ENCODE measurements around the gene ANP32D. TPM values are rescaled to one million over a fixed set of nuclear protein-coding genes. Genes with fewer than 3 reads are reported as not detected.
"Not testable (repeated sequence)": the region's sequence is repeated elsewhere in the genome, so short reads cannot be mapped to it uniquely, and the experiment has no call there.

The ANP32D gene
- total RNA-seq, 1 donor from 2014 or later: not detected

DNA sequence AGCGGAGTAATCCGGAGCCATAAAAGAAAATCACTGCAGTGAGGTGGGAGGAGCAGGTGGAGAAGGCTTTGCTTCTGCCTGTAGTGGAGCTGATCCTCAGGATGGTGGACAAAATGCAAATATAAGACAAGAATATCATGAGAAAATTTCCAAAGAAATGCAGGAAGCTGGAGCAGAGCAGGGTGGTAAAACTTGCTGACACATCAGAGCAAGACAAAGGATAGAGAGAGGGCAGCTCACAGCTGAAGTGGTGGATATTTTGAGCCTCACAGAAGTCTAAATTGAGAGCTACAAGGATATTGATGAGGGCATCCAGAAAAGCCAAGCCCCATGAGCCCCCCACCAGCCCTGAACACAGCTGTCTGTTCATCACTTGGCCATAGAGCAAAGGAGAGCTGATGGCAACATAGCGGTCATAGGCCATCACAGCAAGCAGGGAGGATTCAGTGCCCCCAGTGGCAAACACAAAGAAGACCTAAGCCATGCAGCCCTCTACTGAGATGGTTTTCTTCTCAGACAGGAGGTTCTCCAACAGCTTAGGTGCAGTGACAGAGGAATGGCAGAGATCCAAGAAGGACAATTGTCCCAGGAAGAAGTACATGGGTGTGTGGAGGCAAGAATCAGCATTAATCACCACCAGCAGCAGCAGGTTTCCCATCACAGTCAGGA lies 30.0 kb upstream of the ANP32D start:
- peaks cover 13% of the 10 kb centered on the region for H3K4me1 Mint-ChIP-seq (ENCODE audit: low read depth, unreplicated experiment)
- no peak overlapping the region for H3K4me3 Mint-ChIP-seq (ENCODE audit: unreplicated experiment)
- no peak for DNase-seq
- H3K27me3 Mint-ChIP-seq (ENCODE audit: unreplicated experiment): no peaks in the 10 kb centered on the region
- no peaks in the 10 kb centered on the region for H3K9me3 Mint-ChIP-seq (ENCODE audit: unreplicated experiment)
- H3K27ac Mint-ChIP-seq (ENCODE audit: unreplicated experiment): no peak overlapping the region
- TF ChIP-seq CTCF (IDR thresholded peaks at IDR 0.05; ENCODE audit: partially characterized antibody, unreplicated experiment): no peak
- H3K36me3 Mint-ChIP-seq (ENCODE audit: unreplicated experiment): no peaks in the 10 kb centered on the region

- no peaks in the 10 kb centered on the region for H3K27me3 Mint-ChIP-seq (ENCODE audit: unreplicated experiment)
- peaks cover 6% of the 10 kb centered on the region for H3K36me3 Mint-ChIP-seq (ENCODE audit: unreplicated experiment)
- DNase-seq: no peak
- no peak overlapping the region for H3K4me3 Mint-ChIP-seq (ENCODE audit: unreplicated experiment)
- peaks cover 2% of the 10 kb centered on the region for H3K9me3 Mint-ChIP-seq (ENCODE audit: unreplicated experiment)
- no peak overlapping the region for H3K27ac Mint-ChIP-seq (ENCODE audit: unreplicated experiment)
- peaks cover 13% of the 10 kb centered on the region for H3K4me1 Mint-ChIP-seq (ENCODE audit: low read depth, unreplicated experiment)
- no peak for TF ChIP-seq CTCF (IDR thresholded peaks at IDR 0.05; ENCODE audit: partially characterized antibody, unreplicated experiment)
Observed at GRCh38 chr12:48445538-48445937, 26.8 kb upstream of the ANP32D start.

DNA sequence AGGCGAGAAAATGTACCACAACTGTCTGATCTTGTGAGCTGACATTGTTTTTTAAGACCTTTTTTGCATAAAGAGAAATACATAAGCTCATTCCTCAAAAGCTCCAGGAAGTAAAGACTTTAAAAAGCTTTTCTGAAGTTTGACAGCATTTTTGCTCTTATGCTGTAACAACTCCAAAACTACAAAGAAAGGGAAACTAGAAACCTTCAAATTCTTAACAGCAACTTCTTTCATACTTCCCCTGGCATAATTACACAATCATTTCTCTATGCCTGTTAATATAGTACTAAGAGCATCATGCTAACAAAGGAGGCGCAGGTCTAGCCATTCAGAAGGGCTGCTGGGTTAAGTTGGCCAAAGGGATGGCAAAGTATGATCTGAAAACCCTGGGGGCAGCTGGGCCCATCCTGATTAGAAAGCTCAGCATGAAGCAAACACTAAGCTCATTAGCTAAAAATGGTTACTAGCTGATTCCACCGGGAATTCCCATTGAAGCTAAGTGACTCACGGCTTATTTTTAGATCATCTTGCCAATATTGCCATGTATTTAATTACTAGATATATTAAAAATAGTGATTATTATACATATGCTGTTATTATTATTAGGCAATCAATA lies 26.1 kb upstream of the ANP32D start:
- Mint-ChIP-seq H3K4me3 (ENCODE audit: unreplicated experiment) (no peak overlapping the region), H3K9me3 (ENCODE audit: unreplicated experiment) (peaks cover 2% of the 10 kb centered on the region), H3K4me1 (ENCODE audit: low read depth, unreplicated experiment) (peaks cover 13% of the 10 kb centered on the region), H3K27me3 (ENCODE audit: unreplicated experiment) (no peaks in the 10 kb centered on the region), H3K36me3 (ENCODE audit: unreplicated experiment) (peaks cover 6% of the 10 kb centered on the region), H3K27ac (ENCODE audit: unreplicated experiment) (no peak overlapping the region)
- peak; percentile 47 for DNase-seq
- no peak for TF ChIP-seq CTCF (IDR thresholded peaks at IDR 0.05; ENCODE audit: partially characterized antibody, unreplicated experiment)

DNA sequence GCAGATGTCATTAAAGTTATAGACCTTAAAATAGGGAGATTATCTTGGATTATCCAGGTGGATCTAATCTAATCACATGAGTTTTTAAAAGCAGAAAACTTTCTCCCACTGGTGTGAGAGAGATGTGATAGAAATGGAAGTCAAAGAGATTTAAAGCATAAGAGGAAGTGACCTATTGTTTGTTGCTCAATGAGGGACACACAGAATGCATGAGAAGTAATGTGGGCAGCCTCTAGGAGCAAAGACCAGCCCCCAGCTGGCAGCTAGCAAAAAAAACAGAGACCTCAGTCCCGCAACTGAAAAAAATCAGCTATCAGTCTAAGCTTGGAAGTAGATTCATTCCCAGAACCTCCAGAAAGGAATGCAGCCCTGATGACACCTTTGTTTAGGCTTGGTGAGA lies 24.6 kb upstream of the ANP32D start:
- Mint-ChIP-seq H3K27me3 (ENCODE audit: unreplicated experiment) (no peaks in the 10 kb centered on the region), H3K4me1 (ENCODE audit: low read depth, unreplicated experiment) (peaks cover 13% of the 10 kb centered on the region), H3K36me3 (ENCODE audit: unreplicated experiment) (peaks cover 6% of the 10 kb centered on the region), H3K27ac (ENCODE audit: unreplicated experiment) (no peak overlapping the region), H3K4me3 (ENCODE audit: unreplicated experiment) (no peak overlapping the region), H3K9me3 (ENCODE audit: unreplicated experiment) (peaks cover 2% of the 10 kb centered on the region)
- no peak for DNase-seq
- no peak for TF ChIP-seq CTCF (IDR thresholded peaks at IDR 0.05; ENCODE audit: partially characterized antibody, unreplicated experiment)

DNA sequence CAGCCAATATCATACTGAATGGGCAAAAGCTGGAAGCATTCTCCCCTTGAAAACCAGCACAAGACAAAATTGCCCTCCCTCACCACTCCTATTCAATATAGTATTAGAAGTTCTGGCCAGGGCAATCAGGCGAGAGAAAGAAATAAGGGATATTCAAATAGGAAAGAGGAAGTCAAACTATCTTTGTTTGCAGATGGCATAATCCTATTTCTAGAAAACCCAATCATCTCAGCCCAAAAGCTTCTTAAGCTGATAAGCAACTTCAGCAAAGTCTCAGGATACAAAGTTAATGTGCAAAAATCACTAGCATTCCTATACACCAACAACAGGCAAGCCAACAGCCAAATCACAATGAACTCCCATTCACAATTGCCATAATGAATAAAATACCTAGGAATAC lies 21.0 kb upstream of the ANP32D start:
- H3K27ac Mint-ChIP-seq (ENCODE audit: unreplicated experiment): no peak overlapping the region
- H3K4me3 Mint-ChIP-seq (ENCODE audit: unreplicated experiment): no peak overlapping the region
- peaks cover 2% of the 10 kb centered on the region for H3K9me3 Mint-ChIP-seq (ENCODE audit: unreplicated experiment)
- H3K36me3 Mint-ChIP-seq (ENCODE audit: unreplicated experiment): peaks cover 6% of the 10 kb centered on the region
- TF ChIP-seq CTCF (IDR thresholded peaks at IDR 0.05; ENCODE audit: partially characterized antibody, unreplicated experiment): no peak
- H3K4me1 Mint-ChIP-seq (ENCODE audit: low read depth, unreplicated experiment): peaks cover 5% of the 10 kb centered on the region
- no peak for DNase-seq
- H3K27me3 Mint-ChIP-seq (ENCODE audit: unreplicated experiment): no peaks in the 10 kb centered on the region

GRCh38 chr12:48452961-48453360 lies 19.4 kb upstream of the ANP32D start:
- not testable (repeated sequence) for H3K27me3 Mint-ChIP-seq (ENCODE audit: unreplicated experiment); H3K27ac Mint-ChIP-seq (ENCODE audit: unreplicated experiment); H3K9me3 Mint-ChIP-seq (ENCODE audit: unreplicated experiment); DNase-seq; H3K36me3 Mint-ChIP-seq (ENCODE audit: unreplicated experiment); H3K4me1 Mint-ChIP-seq (ENCODE audit: low read depth, unreplicated experiment); H3K4me3 Mint-ChIP-seq (ENCODE audit: unreplicated experiment)

Data from glutamatergic neuron (in vitro differentiated cells).